Colonic mucosa (tissue), 4 donors: ENCODE results near the gene CCNB1. TPM values are rescaled to one million over a fixed set of nuclear protein-coding genes. Genes with fewer than 3 reads are reported as not detected.
"Not testable (repeated sequence)": the region's sequence is repeated elsewhere in the genome, so short reads cannot be mapped to it uniquely, and the experiment has no call there.

Experiments
- DNase-seq: peaks from one replicate; pipeline ENCODE4 v3.0.0-alpha.2; 2020
- H3K27ac ChIP-seq: fragments of 200-600 bp; one replicate; pipeline ENCODE4 v1.8.0; 2021
- H3K27me3 ChIP-seq: fragments of 200-600 bp; one replicate; pipeline ENCODE4 v1.8.0; 2021
- H3K36me3 ChIP-seq: fragments of 200-600 bp; one replicate; pipeline ENCODE4 v1.8.0; 2021
- H3K4me1 ChIP-seq: fragments of 200-600 bp; one replicate; pipeline ENCODE4 v1.8.0; 2021; ENCODE audit warnings: mild to moderate bottlenecking
- H3K4me3 ChIP-seq: fragments of 200-600 bp; one replicate; pipeline ENCODE4 v1.8.0; 2021
- H3K9ac ChIP-seq, 2 donors: one replicate each; pipeline ENCODE4 v1.7.0; 2013; ENCODE audit warnings: control low read depth in 2 of 2, low read depth in 2 of 2, low read length in 2 of 2
- H3K9me3 ChIP-seq: fragments of 200-600 bp; one replicate; pipeline ENCODE4 v1.8.0; 2021
- intact Hi-C: fragments of 100-400 bp; cut with DNase I; formaldehyde crosslinking; loops from one replicate; pipeline ENCODE4 v1.14.1; 2022
- total RNA-seq, 2 donors: library from RNA; stranded (reverse); fragmentation: NEBNext Ultra II Directional in 1 of 2; extraction: Animal tissue kit (Norgen Biotek cat#: 25700) in 1 of 2; gene quantifications; one replicate each; pipeline ENCODE4 v1.2.1, GENCODE V29; 2021
- TF ChIP-seq, protein P1 (sequence below): fragments of 200-600 bp; IDR thresholded peaks from one replicate; pipeline ENCODE4 v1.8.0; 2022; ENCODE audit warnings: antibody characterized with exemption, mild to moderate bottlenecking
- donor health status: healthy.
- donor health status: DM: no; HTN: no; CAD: no.
- donor health status: DM: no; HTN: no; CAD: no.

The CCNB1 gene
- total RNA-seq, 2 donors from 2014 or later: 43.1 to 189 TPM

DNA sequence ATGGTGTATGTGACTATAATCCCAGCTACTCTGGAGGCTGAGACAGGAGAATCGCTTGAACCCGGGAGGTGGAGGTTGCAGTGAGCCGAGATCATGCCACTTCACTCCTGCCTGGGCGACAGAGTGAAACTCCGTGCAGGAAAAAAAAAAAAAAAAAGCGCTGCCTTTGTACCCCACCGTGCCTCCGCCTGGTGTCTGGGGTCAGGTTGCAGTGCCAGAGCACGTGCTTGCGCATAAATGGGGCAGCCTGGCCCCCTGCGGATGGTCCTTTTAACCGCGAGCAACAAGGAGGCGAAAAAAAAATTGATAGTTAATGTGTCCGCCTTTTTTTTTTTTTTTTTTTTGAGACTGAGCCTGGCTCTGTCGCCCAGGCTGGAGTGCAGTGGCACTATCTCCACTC, 6.3 kb upstream of the CCNB1 start:
- DNase-seq: no peak
- intact Hi-C loops: loop anchor here (10.0 kb wide), 1 partner anchor 54 kb away; a partner anchor contains a TSS
- no peaks in the 10 kb centered on the region for H3K36me3 ChIP-seq
- no peak overlapping the region for H3K9ac ChIP-seq
- no peaks in the 10 kb centered on the region for H3K9me3 ChIP-seq
- H3K4me3 ChIP-seq: no peak overlapping the region
- TF ChIP-seq, protein P1, sequence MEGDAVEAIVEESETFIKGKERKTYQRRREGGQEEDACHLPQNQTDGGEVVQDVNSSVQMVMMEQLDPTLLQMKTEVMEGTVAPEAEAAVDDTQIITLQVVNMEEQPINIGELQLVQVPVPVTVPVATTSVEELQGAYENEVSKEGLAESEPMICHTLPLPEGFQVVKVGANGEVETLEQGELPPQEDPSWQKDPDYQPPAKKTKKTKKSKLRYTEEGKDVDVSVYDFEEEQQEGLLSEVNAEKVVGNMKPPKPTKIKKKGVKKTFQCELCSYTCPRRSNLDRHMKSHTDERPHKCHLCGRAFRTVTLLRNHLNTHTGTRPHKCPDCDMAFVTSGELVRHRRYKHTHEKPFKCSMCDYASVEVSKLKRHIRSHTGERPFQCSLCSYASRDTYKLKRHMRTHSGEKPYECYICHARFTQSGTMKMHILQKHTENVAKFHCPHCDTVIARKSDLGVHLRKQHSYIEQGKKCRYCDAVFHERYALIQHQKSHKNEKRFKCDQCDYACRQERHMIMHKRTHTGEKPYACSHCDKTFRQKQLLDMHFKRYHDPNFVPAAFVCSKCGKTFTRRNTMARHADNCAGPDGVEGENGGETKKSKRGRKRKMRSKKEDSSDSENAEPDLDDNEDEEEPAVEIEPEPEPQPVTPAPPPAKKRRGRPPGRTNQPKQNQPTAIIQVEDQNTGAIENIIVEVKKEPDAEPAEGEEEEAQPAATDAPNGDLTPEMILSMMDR: no peak
- no peaks in the 10 kb centered on the region for H3K4me1 ChIP-seq
- no peak overlapping the region for H3K27ac ChIP-seq
- no peaks in the 10 kb centered on the region for H3K27me3 ChIP-seq

DNA sequence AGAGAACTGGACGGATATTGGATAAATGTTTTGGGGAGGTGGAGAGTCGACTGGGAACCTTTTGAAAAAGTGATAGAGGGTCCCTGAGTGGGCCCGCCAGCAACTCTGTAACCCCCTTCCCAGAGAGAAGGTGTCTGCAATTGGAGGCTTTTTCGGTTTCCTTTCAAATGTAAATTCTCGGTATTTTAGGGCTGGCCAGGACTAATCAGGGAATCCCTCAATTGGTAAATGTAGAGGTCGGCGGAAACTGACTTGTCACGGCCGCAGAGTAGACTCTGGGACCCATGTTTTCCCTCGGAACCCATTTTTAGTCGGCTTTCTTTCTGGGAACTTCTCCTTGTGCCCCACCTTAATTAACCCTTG, 524 bp downstream of the CCNB1 start:
- peak overlapping the region; percentile 28 to 66 for H3K9ac ChIP-seq
- peak overlapping the region; percentile 88 for H3K4me3 ChIP-seq
- H3K36me3 ChIP-seq: no peaks in the 10 kb centered on the region
- intact Hi-C loops: loop anchor here (10.0 kb wide), 1 partner anchor 47 kb away; a partner anchor contains a TSS
- H3K27me3 ChIP-seq: no peaks in the 10 kb centered on the region
- H3K9me3 ChIP-seq: no peaks in the 10 kb centered on the region
- DNase-seq: no peak
- no peak overlapping the region for H3K27ac ChIP-seq
- TF ChIP-seq, protein P1: no peak
- peaks cover 4% of the 10 kb centered on the region for H3K4me1 ChIP-seq

DNA sequence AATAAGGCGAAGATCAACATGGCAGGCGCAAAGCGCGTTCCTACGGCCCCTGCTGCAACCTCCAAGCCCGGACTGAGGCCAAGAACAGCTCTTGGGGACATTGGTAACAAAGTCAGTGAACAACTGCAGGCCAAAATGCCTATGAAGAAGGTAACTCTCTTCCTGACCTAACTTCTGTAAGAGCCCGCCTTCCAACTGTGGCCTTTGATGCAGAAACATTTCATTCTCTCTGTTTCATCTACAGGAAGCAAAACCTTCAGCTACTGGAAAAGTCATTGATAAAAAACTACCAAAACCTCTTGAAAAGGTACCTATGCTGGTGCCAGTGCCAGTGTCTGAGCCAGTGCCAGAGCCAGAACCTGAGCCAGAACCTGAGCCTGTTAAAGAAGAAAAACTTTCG, 979 bp downstream of the CCNB1 start:
- DNase-seq: no peak
- intact Hi-C loops: loop anchor here (10.0 kb wide), 1 partner anchor 47 kb away; a partner anchor contains a TSS
- H3K4me1 ChIP-seq: peaks cover 4% of the 10 kb centered on the region
- no peaks in the 10 kb centered on the region for H3K27me3 ChIP-seq
- TF ChIP-seq, protein P1: no peak
- no peaks in the 10 kb centered on the region for H3K9me3 ChIP-seq
- H3K27ac ChIP-seq: no peak overlapping the region
- H3K4me3 ChIP-seq: peak overlapping the region; percentile 88
- no peaks in the 10 kb centered on the region for H3K36me3 ChIP-seq
- peak overlapping the region; percentile 28 to 66 for H3K9ac ChIP-seq

DNA sequence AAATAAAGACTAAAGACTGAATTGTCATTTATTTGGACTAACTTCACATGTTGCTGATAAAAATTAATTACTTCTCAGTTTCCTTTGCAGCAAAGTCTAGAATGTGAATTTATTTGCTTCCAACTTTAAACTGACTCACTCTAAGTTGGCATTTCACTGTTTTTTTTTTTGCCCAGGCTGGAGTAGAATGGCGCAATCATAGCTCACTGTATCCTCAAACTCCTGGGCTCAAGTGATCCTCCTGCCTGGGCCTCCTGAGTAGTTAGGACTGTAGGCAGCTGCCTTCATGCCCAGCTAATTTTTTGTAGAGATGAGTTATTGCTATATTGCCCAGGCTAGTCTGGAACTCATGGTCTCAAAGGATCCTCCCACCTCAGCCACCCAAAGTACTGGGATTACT, 3.5 kb downstream of the CCNB1 start:
- TF ChIP-seq, protein P1: no peak
- no peak overlapping the region for H3K27ac ChIP-seq
- intact Hi-C loops: no loop called here
- H3K9ac ChIP-seq: no peak overlapping the region
- H3K4me1 ChIP-seq: peaks cover 4% of the 10 kb centered on the region
- H3K36me3 ChIP-seq: no peaks in the 10 kb centered on the region
- H3K27me3 ChIP-seq: no peaks in the 10 kb centered on the region
- no peaks in the 10 kb centered on the region for H3K9me3 ChIP-seq
- DNase-seq: no peak
- H3K4me3 ChIP-seq: no peak overlapping the region

DNA sequence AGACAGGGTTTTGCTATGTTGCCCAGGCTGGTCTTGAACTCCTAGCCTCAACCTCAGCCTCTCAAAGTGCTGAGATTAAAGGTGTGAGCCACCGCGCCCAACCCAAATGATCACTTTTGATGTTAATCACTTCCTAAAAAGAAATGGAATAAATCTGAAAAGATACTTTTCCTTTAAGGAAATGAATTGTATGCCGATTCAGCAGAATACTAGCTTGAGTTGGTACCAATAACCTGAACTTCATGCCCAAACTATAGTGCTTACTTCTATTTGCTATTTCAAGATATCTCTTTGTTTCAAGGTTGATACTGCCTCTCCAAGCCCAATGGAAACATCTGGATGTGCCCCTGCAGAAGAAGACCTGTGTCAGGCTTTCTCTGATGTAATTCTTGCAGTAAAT, 4.0 kb downstream of the CCNB1 start:
- DNase-seq: no peak
- intact Hi-C loops: no loop called here
- H3K27ac ChIP-seq: no peak overlapping the region
- H3K4me1 ChIP-seq: peaks cover 4% of the 10 kb centered on the region
- H3K36me3 ChIP-seq: no peaks in the 10 kb centered on the region
- no peaks in the 10 kb centered on the region for H3K9me3 ChIP-seq
- no peak overlapping the region for H3K4me3 ChIP-seq
- no peak overlapping the region for H3K9ac ChIP-seq
- no peaks in the 10 kb centered on the region for H3K27me3 ChIP-seq
- TF ChIP-seq, protein P1: no peak

DNA sequence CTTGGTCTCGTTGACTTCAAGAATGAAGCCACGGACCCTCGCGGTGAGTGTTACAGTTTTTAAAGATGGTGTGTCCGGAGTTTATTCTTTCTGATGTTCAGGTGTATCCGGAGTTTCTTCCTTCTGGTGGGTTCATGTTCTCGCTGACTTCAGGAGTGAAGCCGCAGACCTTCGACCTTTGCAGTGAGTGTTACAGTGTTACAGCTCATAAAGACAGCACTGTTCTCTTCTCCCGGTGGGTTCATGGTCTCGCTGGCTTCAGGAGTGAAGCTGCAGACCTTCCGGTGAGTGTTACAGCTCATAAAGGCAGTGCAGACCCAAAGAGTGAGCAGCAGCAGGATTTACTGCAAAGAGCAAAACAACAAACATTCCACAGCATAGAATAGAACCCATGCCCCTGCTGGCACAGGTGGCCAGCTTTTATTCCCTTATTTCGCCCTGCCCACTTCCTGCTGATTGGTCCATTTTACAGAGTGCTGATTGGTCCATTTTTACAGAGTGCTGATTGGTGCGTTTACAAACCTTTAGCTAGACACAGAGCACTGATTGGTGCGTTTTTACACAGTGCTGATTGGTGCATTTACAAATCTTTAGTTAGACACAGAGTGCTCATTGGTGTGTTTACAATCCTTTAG, 14.8 kb downstream of the CCNB1 start:
- H3K4me1 ChIP-seq, H3K27me3 ChIP-seq, H3K9me3 ChIP-seq, H3K36me3 ChIP-seq, H3K9ac ChIP-seq, H3K4me3 ChIP-seq, DNase-seq, intact Hi-C loops, H3K27ac ChIP-seq: not testable (repeated sequence)
